ENCODE data around the gene LRRC56. TPM values are rescaled to one million over a fixed set of nuclear protein-coding genes. Genes with fewer than 3 reads are reported as not detected.

Gene LRRC56
- total and polyA plus RNA-seq, 4 donors = 0.08 to 0.46 (median 0.20) TPM

- TF ChIP-seq ZBTB33 (IDR thresholded peaks at IDR 0.05) (no peak), HNF4A (conservative IDR thresholded peaks at IDR 0.05) (no peak), MAX (IDR thresholded peaks at IDR 0.05) (no peak), FOXA2 (IDR thresholded peaks at IDR 0.05) (no peak), RXRA (IDR thresholded peaks at IDR 0.05) (no peak), FOXA1 (IDR thresholded peaks at IDR 0.05) (no peak), GABPA (IDR thresholded peaks at IDR 0.05 in 1 of 2, conservative IDR thresholded peaks at IDR 0.05 in 1 of 2) (no peak), JUND (IDR thresholded peaks at IDR 0.05) (no peak), ATF3 (IDR thresholded peaks at IDR 0.05) (no peak), CTCF (IDR thresholded peaks at IDR 0.05; ENCODE audit: low read depth, low read length, missing input control) (no peak), REST (IDR thresholded peaks at IDR 0.05) (no peak), TAF1 (conservative IDR thresholded peaks at IDR 0.05) (no peak), NR2F2 (IDR thresholded peaks at IDR 0.05) (no peak)
- WGBS = 60% methylated on average over 8 of the region's 8 CpGs
- no peak overlapping the region for H3K4me3 ChIP-seq (ENCODE audit: low read depth in 1 of 3, low read length in 3 of 3)
- DNase-seq (ENCODE audit: low spot score) = no peak
- peaks cover 12 to 41% (median 27%) of the 10 kb centered on the region in 4 donors for H3K36me3 ChIP-seq (ENCODE audit: control insufficient read depth in 4 of 4, insufficient read depth in 3 of 4, low read depth in 1 of 4, low read length in 3 of 4)
- H3K27ac ChIP-seq (ENCODE audit: low read depth in 1 of 2, low read length in 2 of 2) = peak overlapping the region; percentile 76 to 85
- no peaks in the 10 kb centered on the region for H3K27me3 ChIP-seq (ENCODE audit: control insufficient read depth in 4 of 4, insufficient read depth in 4 of 4, low read length in 3 of 4)
- H3K9ac ChIP-seq (ENCODE audit: low read depth in 1 of 2, low read length in 2 of 2) = no peak overlapping the region
- H3K9me3 ChIP-seq (ENCODE audit: control insufficient read depth in 4 of 4, low read length in 3 of 4) = no peaks in the 10 kb centered on the region
- H3K4me1 ChIP-seq (ENCODE audit: control insufficient read depth in 4 of 4, insufficient read depth in 4 of 4, low read length in 3 of 4) = peaks cover 11 to 30% (median 22%) of the 10 kb centered on the region in 4 donors
These were observed 50.2 kb downstream of the LRRC56 start for GRCh38 chr11:587546-587945.

GRCh38 chr11:587978-588380 is 50.7 kb downstream of the LRRC56 start:
- H3K27me3 ChIP-seq (ENCODE audit: control insufficient read depth in 4 of 4, insufficient read depth in 4 of 4, low read length in 3 of 4) = no peaks in the 10 kb centered on the region
- WGBS = 19% methylated on average over 6 of the region's 6 CpGs
- DNase-seq (ENCODE audit: low spot score) = no peak
- peak in 1 of 2 donors; percentile 68 for TF ChIP-seq GABPA (IDR thresholded peaks at IDR 0.05 in 1 of 2, conservative IDR thresholded peaks at IDR 0.05 in 1 of 2)
- TF ChIP-seq YY1 (IDR thresholded peaks at IDR 0.05) = peak; percentile 63
- TF ChIP-seq EGR1 (IDR thresholded peaks at IDR 0.05; ENCODE audit: low read depth in 2 of 2) = peak in 1 of 2 donors; percentile 32
- TF ChIP-seq SP1 (IDR thresholded peaks at IDR 0.05) = peak; percentile 86
- no peak for TF ChIP-seq FOXA1 (IDR thresholded peaks at IDR 0.05)
- peak; percentile 100 for TF ChIP-seq JUND (IDR thresholded peaks at IDR 0.05)
- TF ChIP-seq NR2F2 (IDR thresholded peaks at IDR 0.05) = peak; percentile 75
- peak; percentile 95 to 98 for TF ChIP-seq RXRA (IDR thresholded peaks at IDR 0.05)
- TF ChIP-seq TAF1 (conservative IDR thresholded peaks at IDR 0.05) = no peak
- peak; percentile 54 for TF ChIP-seq FOXA2 (IDR thresholded peaks at IDR 0.05)
- TF ChIP-seq ZBTB33 (IDR thresholded peaks at IDR 0.05) = no peak
- TF ChIP-seq RAD21 (IDR thresholded peaks at IDR 0.05) = peak; percentile 53 to 60
- TF ChIP-seq HNF4G (IDR thresholded peaks at IDR 0.05) = peak; percentile 88
- TF ChIP-seq CTCF (IDR thresholded peaks at IDR 0.05; ENCODE audit: low read depth, low read length, missing input control) = no peak
- TF ChIP-seq MAX (IDR thresholded peaks at IDR 0.05) = no peak
- peak; percentile 99 for TF ChIP-seq ATF3 (IDR thresholded peaks at IDR 0.05)

More at GRCh38 chr11:587978-588380, 50.7 kb downstream of the LRRC56 start:
- Histone ChIP-seq H3K9ac (ENCODE audit: low read depth in 1 of 2, low read length in 2 of 2) (no peak overlapping the region), H3K9me3 (ENCODE audit: control insufficient read depth in 4 of 4, low read length in 3 of 4) (no peaks in the 10 kb centered on the region), H3K4me3 (ENCODE audit: low read depth in 1 of 3, low read length in 3 of 3) (no peak overlapping the region), H3K4me1 (ENCODE audit: control insufficient read depth in 4 of 4, insufficient read depth in 4 of 4, low read length in 3 of 4) (peaks cover 11 to 30% (median 22%) of the 10 kb centered on the region in 4 donors), H3K36me3 (ENCODE audit: control insufficient read depth in 4 of 4, insufficient read depth in 3 of 4, low read depth in 1 of 4, low read length in 3 of 4) (peaks cover 16 to 46% (median 30%) of the 10 kb centered on the region in 4 donors), H3K27ac (ENCODE audit: low read depth in 1 of 2, low read length in 2 of 2) (peak overlapping the region; percentile 42 to 85)

Data from liver (tissue), 9 donors.